Activated CD8-positive, alpha-beta T cell treated with anti-CD3 and anti-CD28 coated beads, Interleukin-2, amount 10 ng/mL, durations not matched to agents 7 days and 5 days (primary cell): ENCODE data around the gene DCLRE1A. TPM values are rescaled to one million over a fixed set of nuclear protein-coding genes. Genes with fewer than 3 reads are reported as not detected.
"Not testable (repeated sequence)": the region's sequence is repeated elsewhere in the genome, so short reads cannot be mapped to it uniquely, and the experiment has no call there.

Source experiments
- ATAC-seq: fragments of 150-1000 bp; cut with Tn5 transposase; one replicate; pipeline ENCODE4 v1.10.0; 2021; ENCODE audit warnings: moderate library complexity
- CTCF ChIA-PET: fragments of 350-600 bp; sonication (Branson Sonifier 250); formaldehyde crosslinking; loops from one replicate; lab custom pipeline; 2021; ENCODE audit warnings: antibody characterized with exemption; lab: Charles Lee
- POLR2A ChIA-PET: fragments of 350-600 bp; sonication (Branson Sonifier 250); formaldehyde crosslinking; loops from one replicate; lab custom pipeline; 2021; ENCODE audit warnings: antibody characterized with exemption; lab: Charles Lee
- DNase-seq: peaks from one replicate; pipeline ENCODE4 v3.0.0-alpha.2; 2020
- H3K27ac Mint-ChIP-seq: one replicate; pipeline ENCODE4 v1.8.0; 2021; ENCODE audit warnings: mild to moderate bottlenecking, mixed read lengths
- H3K27me3 Mint-ChIP-seq: one replicate; pipeline ENCODE4 v1.8.0; 2021; ENCODE audit warnings: low read depth, mixed read lengths
- H3K36me3 Mint-ChIP-seq: one replicate; pipeline ENCODE4 v1.8.0; 2021; ENCODE audit warnings: low read depth, mixed read lengths
- H3K4me1 Mint-ChIP-seq: one replicate; pipeline ENCODE4 v1.8.0; 2021; ENCODE audit warnings: low read depth, mixed read lengths
- H3K4me3 Mint-ChIP-seq: one replicate; pipeline ENCODE4 v1.8.0; 2021; ENCODE audit warnings: mild to moderate bottlenecking, mixed read lengths
- H3K9me3 Mint-ChIP-seq: one replicate; pipeline ENCODE4 v1.8.0; 2022; ENCODE audit warnings: mixed read lengths; ENCODE audit not compliant: insufficient read depth
- total RNA-seq, 2 experiments: library from RNA; stranded (reverse); gene quantifications; one replicate each; pipeline ENCODE4 v1.2.3, GENCODE V29; 2021

DCLRE1A gene
- total RNA-seq, 2 experiments from 2014 or later, result 13.0 to 13.3 TPM

DNA sequence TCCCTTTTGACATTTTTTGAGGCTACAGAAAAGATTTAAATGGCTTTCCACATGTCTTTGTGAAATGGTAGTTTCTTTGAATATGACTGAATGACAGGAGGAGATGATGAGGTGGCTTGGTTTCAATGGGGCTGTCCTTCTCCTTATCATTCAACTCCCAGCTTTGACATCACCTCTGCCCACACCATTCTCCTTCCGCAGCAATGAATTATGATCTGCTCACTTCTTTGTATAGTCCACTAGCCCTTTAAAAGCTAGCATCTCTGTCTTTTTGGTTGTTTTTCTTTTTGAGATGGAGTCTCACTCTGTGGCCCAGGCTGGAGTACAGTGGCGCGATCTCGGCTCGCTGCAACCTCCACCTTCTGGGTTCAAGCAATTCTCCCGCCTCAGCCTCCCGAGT, 31.7 kb downstream of the DCLRE1A start:
- ATAC-seq (no peak), DNase-seq (no peak)
- ChIA-PET POLR2A (no interaction called here), CTCF (interaction anchor here (1.3 kb wide), 1 partner anchor 23 kb away, joined by 3 read pairs; no protein-coding TSS in a partner anchor)
- Mint-ChIP-seq H3K36me3 (no peaks in the 10 kb centered on the region), H3K27me3 (peaks cover 19% of the 10 kb centered on the region), H3K9me3 (no peaks in the 10 kb centered on the region), H3K4me1 (no peaks in the 10 kb centered on the region), H3K4me3 (no peak overlapping the region), H3K27ac (no peak overlapping the region)

DNA sequence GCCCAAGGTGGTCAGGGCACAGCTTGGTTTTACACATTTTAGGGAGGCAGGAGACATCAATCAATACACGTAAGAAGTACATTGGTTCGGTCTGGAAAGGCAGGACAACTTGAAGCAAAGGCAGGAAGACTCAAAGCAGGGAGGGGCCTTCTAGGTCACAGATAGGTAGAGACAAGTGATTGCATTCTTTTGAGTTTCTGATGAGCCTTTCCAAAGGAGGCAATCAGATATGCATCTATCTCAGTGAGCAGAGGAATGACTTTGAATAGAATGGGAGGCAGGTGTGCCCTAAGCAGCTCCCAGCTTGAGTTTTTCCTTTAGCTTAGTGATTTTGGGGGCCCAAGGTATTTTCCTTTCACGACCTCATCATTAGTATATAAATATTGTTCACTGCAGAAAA, 32.6 kb downstream of the DCLRE1A start:
- ATAC-seq, POLR2A ChIA-PET, H3K9me3 Mint-ChIP-seq, H3K4me3 Mint-ChIP-seq, H3K27ac Mint-ChIP-seq, H3K36me3 Mint-ChIP-seq, H3K4me1 Mint-ChIP-seq, DNase-seq: not testable (repeated sequence)
- CTCF ChIA-PET, result interaction anchor here (1.3 kb wide), 1 partner anchor 22 kb away, joined by 3 read pairs; no protein-coding TSS in a partner anchor
- H3K27me3 Mint-ChIP-seq, result peaks cover 15% of the 10 kb centered on the region

DNA sequence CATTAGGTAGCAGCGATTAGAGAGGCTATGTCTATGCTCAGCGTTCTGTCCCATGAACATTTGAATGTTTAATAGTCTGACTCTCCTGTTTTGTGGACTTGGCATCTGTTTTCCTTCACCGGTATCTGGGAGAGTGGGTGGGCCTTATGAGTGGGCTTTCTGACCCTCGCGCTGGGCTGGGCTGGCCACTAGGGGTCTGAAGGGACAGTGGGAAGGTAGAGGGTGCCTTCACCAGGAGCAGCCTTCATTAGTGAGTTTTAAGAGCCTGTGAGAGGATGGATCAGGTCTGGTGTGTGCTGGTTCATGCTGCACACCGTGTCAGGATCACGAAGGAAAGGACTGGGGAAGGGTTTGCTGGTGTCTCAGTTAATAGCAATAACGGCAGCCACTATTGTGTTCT, 33.4 kb downstream of the DCLRE1A start:
- ChIA-PET POLR2A (no interaction called here), CTCF (no interaction called here)
- no peaks in the 10 kb centered on the region for H3K4me1 Mint-ChIP-seq
- no peaks in the 10 kb centered on the region for H3K36me3 Mint-ChIP-seq
- H3K9me3 Mint-ChIP-seq, result no peaks in the 10 kb centered on the region
- H3K4me3 Mint-ChIP-seq, result no peak overlapping the region
- no peak for ATAC-seq
- DNase-seq, result no peak
- peaks cover 13% of the 10 kb centered on the region for H3K27me3 Mint-ChIP-seq
- H3K27ac Mint-ChIP-seq, result no peak overlapping the region

DNA sequence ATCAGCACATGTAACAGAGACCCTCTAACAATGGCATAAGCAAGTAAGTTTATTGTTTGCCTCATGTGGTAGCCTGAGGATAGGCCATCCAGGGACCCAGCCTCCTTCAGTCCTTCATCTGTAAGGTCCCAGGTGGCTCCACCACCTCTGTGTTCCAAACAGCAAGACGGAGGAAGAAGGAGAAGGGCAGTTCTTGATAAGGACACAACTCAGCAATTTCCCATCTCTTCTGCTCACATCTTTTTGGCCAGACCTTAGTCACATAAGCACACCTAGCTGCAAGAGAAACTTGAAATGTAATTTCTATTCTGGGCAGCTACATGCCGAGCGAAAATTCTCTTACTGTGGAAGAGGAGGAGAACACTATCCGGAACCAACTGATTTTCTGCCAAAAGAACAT, 33.9 kb downstream of the DCLRE1A start:
- H3K4me1 Mint-ChIP-seq, result no peaks in the 10 kb centered on the region
- CTCF ChIA-PET, result no interaction called here
- peaks cover 13% of the 10 kb centered on the region for H3K27me3 Mint-ChIP-seq
- DNase-seq (no peak), ATAC-seq (no peak)
- H3K27ac Mint-ChIP-seq, result no peak overlapping the region
- H3K36me3 Mint-ChIP-seq, result no peaks in the 10 kb centered on the region
- H3K9me3 Mint-ChIP-seq, result no peaks in the 10 kb centered on the region
- H3K4me3 Mint-ChIP-seq, result no peak overlapping the region
- POLR2A ChIA-PET, result no interaction called here

DNA sequence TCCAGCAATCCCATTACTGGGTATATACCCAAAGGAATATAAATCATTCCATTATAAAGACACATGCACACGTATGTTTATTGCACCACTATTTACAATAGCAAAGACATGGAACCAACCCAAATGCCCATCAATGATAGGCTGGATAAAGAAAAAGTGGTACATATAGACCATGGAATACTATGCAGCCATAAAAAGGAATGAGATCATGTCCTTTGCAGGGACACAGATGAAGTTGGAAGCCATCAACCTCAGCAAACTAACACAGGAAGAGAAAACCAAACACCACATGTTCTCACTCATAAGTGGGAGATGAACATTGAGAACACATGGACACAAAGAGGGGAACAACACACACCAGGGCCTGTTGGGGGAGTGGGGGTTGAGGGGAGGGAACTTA, 39.2 kb downstream of the DCLRE1A start:
- H3K27ac Mint-ChIP-seq, DNase-seq, ATAC-seq, POLR2A ChIA-PET, H3K36me3 Mint-ChIP-seq, H3K4me3 Mint-ChIP-seq, CTCF ChIA-PET, H3K4me1 Mint-ChIP-seq, H3K9me3 Mint-ChIP-seq: not testable (repeated sequence)
- peaks cover 30% of the 10 kb centered on the region for H3K27me3 Mint-ChIP-seq

DNA sequence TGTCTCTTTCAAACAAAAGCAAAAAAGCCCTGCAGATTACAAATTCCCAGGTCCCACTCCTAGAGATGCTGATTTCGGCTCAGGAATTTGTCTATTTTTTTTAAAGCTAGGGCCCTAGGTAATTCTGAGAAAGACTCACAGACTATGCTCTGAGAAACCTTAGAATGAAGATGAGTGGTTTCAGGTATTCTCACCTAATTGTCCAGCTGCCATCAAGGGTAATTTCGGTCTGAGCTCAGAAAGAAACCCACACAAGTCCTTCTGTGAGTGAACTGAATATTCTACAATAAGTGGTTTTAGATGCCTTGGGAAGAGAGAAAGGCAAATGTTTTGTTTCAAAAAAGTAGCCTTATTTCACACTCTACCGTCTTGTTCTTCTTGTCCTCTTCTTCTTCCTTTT, 45.7 kb downstream of the DCLRE1A start:
- ChIA-PET CTCF (interaction anchor here (1.1 to 1.2 kb wide), 2 partner anchors 9 to 305 kb away, joined by 3 to 7 read pairs; no protein-coding TSS in a partner anchor), POLR2A (no interaction called here)
- Mint-ChIP-seq H3K4me1 (no peaks in the 10 kb centered on the region), H3K27me3 (peaks cover 44% of the 10 kb centered on the region), H3K9me3 (no peaks in the 10 kb centered on the region), H3K4me3 (no peak overlapping the region), H3K36me3 (no peaks in the 10 kb centered on the region), H3K27ac (no peak overlapping the region)
- DNase-seq (no peak), ATAC-seq (no peak)

GRCh38 chr10:113806503-113806902, 47.4 kb downstream of the DCLRE1A start:
- CTCF ChIA-PET, result interaction anchor here (1.0 to 1.3 kb wide), 2 partner anchors 26 to 127 kb away, joined by 3 read pairs; no protein-coding TSS in a partner anchor
- Mint-ChIP-seq H3K36me3 (no peaks in the 10 kb centered on the region), H3K4me1 (no peaks in the 10 kb centered on the region), H3K27ac (no peak overlapping the region), H3K4me3 (no peak overlapping the region), H3K9me3 (no peaks in the 10 kb centered on the region), H3K27me3 (peaks cover 33% of the 10 kb centered on the region)
- POLR2A ChIA-PET, result no interaction called here
- ATAC-seq (no peak), DNase-seq (no peak)

- ATAC-seq (no peak), DNase-seq (no peak)
- ChIA-PET CTCF (interaction anchor here (1.0 to 8.3 kb wide), 2 partner anchors 11 to 300 kb away, joined by 4 to 85 read pairs; no protein-coding TSS in a partner anchor), POLR2A (no interaction called here)
- H3K4me3 Mint-ChIP-seq, result no peak overlapping the region
- H3K27ac Mint-ChIP-seq, result no peak overlapping the region
- no peaks in the 10 kb centered on the region for H3K9me3 Mint-ChIP-seq
- H3K4me1 Mint-ChIP-seq, result no peaks in the 10 kb centered on the region
- no peaks in the 10 kb centered on the region for H3K36me3 Mint-ChIP-seq
- H3K27me3 Mint-ChIP-seq, result peaks cover 38% of the 10 kb centered on the region
Measured at GRCh38 chr10:113802997-113803396, 50.9 kb downstream of the DCLRE1A start.

DNA sequence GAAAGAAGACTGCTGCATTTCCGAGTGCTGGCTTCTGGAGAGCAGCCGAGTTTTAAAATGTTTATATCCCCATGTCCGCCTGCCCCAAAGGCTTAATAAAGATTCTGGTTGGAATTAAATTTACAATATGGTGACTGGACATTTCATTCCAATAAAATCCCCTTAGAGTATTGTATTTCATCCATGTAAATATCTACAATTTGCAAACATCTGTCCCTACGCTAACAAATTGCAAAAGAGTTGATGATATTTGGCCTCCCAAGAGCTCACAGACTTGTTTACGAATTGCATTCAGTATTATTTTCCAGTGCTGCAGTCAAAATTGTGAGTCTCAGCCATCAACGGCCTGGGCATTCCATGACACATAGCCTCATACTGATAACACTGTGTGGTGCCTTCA, 52.3 kb downstream of the DCLRE1A start:
- Mint-ChIP-seq H3K36me3 (no peaks in the 10 kb centered on the region), H3K27me3 (peaks cover 45% of the 10 kb centered on the region), H3K27ac (no peak overlapping the region), H3K4me3 (no peak overlapping the region), H3K9me3 (no peaks in the 10 kb centered on the region), H3K4me1 (no peaks in the 10 kb centered on the region)
- ATAC-seq (no peak), DNase-seq (no peak)
- ChIA-PET POLR2A (no interaction called here), CTCF (interaction anchor here (0.6 to 8.3 kb wide), 3 partner anchors 9 to 320 kb away, joined by 3 to 85 read pairs (median 3); no protein-coding TSS in a partner anchor)

DNA sequence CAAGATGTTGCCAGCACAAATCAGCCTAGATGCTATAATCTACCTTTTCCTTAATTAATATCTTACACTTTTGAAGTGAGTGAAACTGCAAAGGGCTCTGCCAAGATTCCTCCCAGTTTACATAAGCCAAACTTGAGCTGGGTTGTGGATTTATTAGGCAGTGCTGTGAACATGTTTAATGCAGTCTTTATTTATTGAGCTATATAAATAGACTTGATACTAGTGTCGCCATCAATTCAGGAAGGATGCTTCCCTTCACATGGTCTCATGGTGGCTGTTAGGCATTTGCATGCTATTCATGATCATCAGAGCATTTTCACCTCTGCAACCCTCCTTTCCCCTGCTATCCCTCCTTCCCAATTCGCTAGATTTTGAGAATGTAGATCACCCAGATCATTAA, 62.2 kb downstream of the DCLRE1A start:
- H3K9me3 Mint-ChIP-seq, result no peaks in the 10 kb centered on the region
- H3K27me3 Mint-ChIP-seq, result peaks cover 38% of the 10 kb centered on the region

DNA sequence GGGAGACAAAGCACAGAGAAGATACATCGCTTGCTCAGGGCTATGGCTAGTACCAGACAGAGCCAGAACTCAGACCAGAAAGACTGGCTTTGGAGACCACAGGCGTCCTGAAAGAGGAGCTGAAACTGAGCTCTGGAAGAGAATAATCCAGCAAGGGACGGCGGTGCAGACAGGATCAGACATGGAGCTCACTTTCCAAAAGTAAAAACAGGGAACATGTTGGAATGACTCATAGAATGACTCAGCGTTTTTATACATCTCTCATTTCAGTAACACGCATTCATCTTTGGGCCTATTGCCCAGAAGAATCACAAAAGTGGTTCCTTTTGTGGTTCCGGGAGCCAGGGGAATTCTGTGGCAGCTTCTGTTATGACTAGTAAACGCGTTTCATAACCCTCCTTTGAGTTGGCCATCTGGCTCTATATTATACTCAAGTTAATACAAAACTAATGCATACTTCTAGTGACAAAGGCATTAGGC, 65.2 kb downstream of the DCLRE1A start:
- H3K4me1 Mint-ChIP-seq, result no peaks in the 10 kb centered on the region
- no peaks in the 10 kb centered on the region for H3K36me3 Mint-ChIP-seq
- H3K27me3 Mint-ChIP-seq, result peaks cover 20% of the 10 kb centered on the region
- ATAC-seq, result no peak
- POLR2A ChIA-PET, result no interaction called here
- CTCF ChIA-PET, result interaction anchor here (1.7 kb wide), 1 partner anchor 10 kb away, joined by 5 read pairs; no protein-coding TSS in a partner anchor
- H3K9me3 Mint-ChIP-seq, result no peaks in the 10 kb centered on the region
- no peak for DNase-seq
- H3K27ac Mint-ChIP-seq, result no peak overlapping the region
- H3K4me3 Mint-ChIP-seq, result no peak overlapping the region

More for the DNA sequence above, 62.2 kb downstream of the DCLRE1A start:
- ChIA-PET CTCF (interaction anchor here (1.2 kb wide), 1 partner anchor 11 kb away, joined by 4 read pairs; no protein-coding TSS in a partner anchor), POLR2A (no interaction called here)
- no peaks in the 10 kb centered on the region for H3K4me1 Mint-ChIP-seq
- ATAC-seq (no peak), DNase-seq (no peak)
- H3K36me3 Mint-ChIP-seq, result no peaks in the 10 kb centered on the region
- no peak overlapping the region for H3K27ac Mint-ChIP-seq
- H3K4me3 Mint-ChIP-seq, result no peak overlapping the region
